H1 (cell line): ENCODE measurements around the gene PHETA1. TPM values are rescaled to one million over a fixed set of nuclear protein-coding genes. Genes with fewer than 3 reads are reported as not detected.

Source experiments
- CTCF ChIA-PET: fragments of 300-600 bp; sonication (Branson Sonifier 250); formaldehyde crosslinking; loops from one replicate; lab custom pipeline; 2021; ENCODE audit not compliant: partially characterized antibody; lab: Charles Lee
- POLR2A ChIA-PET: fragments of 300-600 bp; sonication (Branson Sonifier 250); formaldehyde crosslinking; loops from one replicate; lab custom pipeline; 2021; ENCODE audit warnings: inconsistent platforms; ENCODE audit not compliant: partially characterized antibody; lab: Charles Lee
- DNase-seq, 2 experiments: peaks; one replicate each; pipeline versions ENCODE4 v3.0.0 to v3.0.0-alpha.2; 2010 to 2022; ENCODE audit warnings: low spot score in 2 of 2, low read depth in 1 of 2, mixed read lengths in 1 of 2
- FAIRE-seq: peaks from 2 replicates; lab custom pipeline; 2011; peaks lifted over from hg19 to GRCh38; lab: Jason Lieb, UNC
- H2AFZ ChIP-seq: 2 replicates; pipeline ENCODE4 v1.8.1; 2012; ENCODE audit warnings: low read length, inconsistent platforms
- H2AK5ac ChIP-seq: 2 replicates; pipeline ENCODE4 v1.6.1; 2013; ENCODE audit warnings: low read depth, low read length
- H2BK120ac ChIP-seq: replicated peaks from 2 replicates; pipeline ENCODE3; 2013; ENCODE audit warnings: low read depth, low read length, inconsistent platforms
- H2BK12ac ChIP-seq: 2 replicates; pipeline ENCODE4 v1.6.1; 2013; ENCODE audit warnings: low read depth, low read length
- H2BK15ac ChIP-seq: 2 replicates; pipeline ENCODE4 v1.6.1; 2013; ENCODE audit warnings: low read length
- H2BK20ac ChIP-seq: 2 replicates; pipeline ENCODE4 v1.6.1; 2013; ENCODE audit warnings: low read length
- H2BK5ac ChIP-seq: 2 replicates; pipeline ENCODE4 v1.6.1; 2013; ENCODE audit warnings: low read depth, low read length
- H3K14ac ChIP-seq: 2 replicates; pipeline ENCODE4 v1.6.1; 2013; ENCODE audit warnings: inconsistent platforms; ENCODE audit not compliant: insufficient read length
- H3K18ac ChIP-seq: 2 replicates; pipeline ENCODE4 v1.6.1; 2013; ENCODE audit warnings: low read length; ENCODE audit errors: extremely low read depth
- H3K23ac ChIP-seq: 2 replicates; pipeline ENCODE4 v1.6.1; 2013; ENCODE audit warnings: inconsistent platforms; ENCODE audit not compliant: insufficient read length
- H3K23me2 ChIP-seq: 2 replicates; pipeline ENCODE4 v1.6.1; 2013; ENCODE audit warnings: low read depth, low read length
- H3K27ac ChIP-seq: 2 replicates; pipeline ENCODE4 v1.6.1; 2011; ENCODE audit warnings: low read depth, low read length, inconsistent platforms
- H3K27me3 ChIP-seq, 4 experiments: replicated peaks in 1 of 4; 1 replicate in 1 of 4; 2 replicates in 3 of 4; pipeline versions ENCODE4 v1.6.1 to v1.8.1; 2011 to 2013; ENCODE audit warnings: low read length in 3 of 4, mild to moderate bottlenecking in 3 of 4, inconsistent platforms in 2 of 4, mixed read lengths in 2 of 4, moderate library complexity in 1 of 4; ENCODE audit not compliant: control insufficient read depth in 3 of 4, insufficient read depth in 3 of 4; ENCODE audit errors: extremely low read depth in 1 of 4
- H3K36me3 ChIP-seq, 4 experiments: 2 replicates each; pipeline versions ENCODE4 v1.6.1 to v1.8.1; 2011 to 2013; ENCODE audit warnings: mild to moderate bottlenecking in 4 of 4, low read length in 3 of 4, moderate library complexity in 2 of 4, control low read depth in 1 of 4, inconsistent platforms in 1 of 4; ENCODE audit not compliant: insufficient read depth in 4 of 4, control insufficient read depth in 2 of 4
- H3K4ac ChIP-seq: replicated peaks from 2 replicates; pipeline ENCODE3; 2013; ENCODE audit warnings: low read length, low read depth, mixed read lengths, inconsistent platforms; ENCODE audit not compliant: insufficient read length
- H3K4me1 ChIP-seq, 4 experiments: replicated peaks in 1 of 4; 1 replicate in 1 of 4; 2 replicates in 3 of 4; pipeline versions ENCODE4 v1.6.1 to v1.8.1; 2011 to 2013; ENCODE audit warnings: low read length in 3 of 4, inconsistent platforms in 2 of 4, mixed read lengths in 1 of 4; ENCODE audit not compliant: insufficient read depth in 4 of 4, control insufficient read depth in 3 of 4
- H3K4me2 ChIP-seq, 2 experiments: 2 replicates each; pipeline versions ENCODE4 v1.6.1 to v1.8.1; 2011 to 2013; ENCODE audit warnings: low read depth in 2 of 2, low read length in 2 of 2, control low read depth in 1 of 2, inconsistent platforms in 1 of 2, mild to moderate bottlenecking in 1 of 2; ENCODE audit not compliant: insufficient read depth in 1 of 2
- H3K4me3 ChIP-seq, 4 experiments: fragments of 200-600, 300-600 bp in 1 of 4; sonication (generic), shearing (Covaris generic), sonication (Bioruptor Twin) in 1 of 4; 2 replicates each; pipeline versions ENCODE4 v1.5.1 to v1.8.1; 2011 to 2016; ENCODE audit warnings: low read length in 4 of 4, low read depth in 3 of 4, control low read depth in 2 of 4, inconsistent platforms in 2 of 4, mild to moderate bottlenecking in 2 of 4, mixed read lengths in 1 of 4, moderate library complexity in 1 of 4; ENCODE audit not compliant: insufficient read depth in 2 of 4; ENCODE audit errors: extremely low read depth in 1 of 4
- H3K56ac ChIP-seq: replicated peaks from 2 replicates; pipeline ENCODE3; 2013; ENCODE audit warnings: low read depth, mild to moderate bottlenecking, mixed read lengths, low read length, inconsistent platforms; ENCODE audit not compliant: insufficient read length
- H3K79me1 ChIP-seq: 2 replicates; pipeline ENCODE4 v1.6.1; 2013; ENCODE audit warnings: low read depth, low read length, control low read depth
- H3K79me2 ChIP-seq, 2 experiments: 2 replicates each; pipeline versions ENCODE4 v1.6.1 to v1.8.1; 2012 to 2013; ENCODE audit warnings: low read length in 2 of 2, mild to moderate bottlenecking in 2 of 2, inconsistent platforms in 1 of 2; ENCODE audit not compliant: insufficient read depth in 2 of 2, control insufficient read depth in 1 of 2
- H3K9ac ChIP-seq, 4 experiments: replicated peaks in 1 of 4; 1 replicate in 1 of 4; 2 replicates in 3 of 4; pipeline versions ENCODE4 v1.6.1 to v1.8.1; 2011 to 2013; ENCODE audit warnings: low read depth in 3 of 4, low read length in 3 of 4, control low read depth in 2 of 4, mild to moderate bottlenecking in 2 of 4, moderate library complexity in 2 of 4, inconsistent platforms in 1 of 4; ENCODE audit errors: extremely low read depth in 1 of 4
- H3K9me3 ChIP-seq, 2 experiments: 2 replicates each; pipeline versions ENCODE4 v1.6.1 to v1.8.1; 2012 to 2013; ENCODE audit warnings: mild to moderate bottlenecking in 2 of 2, moderate library complexity in 2 of 2, control low read depth in 1 of 2, inconsistent platforms in 1 of 2, low read depth in 1 of 2, low read length in 1 of 2, mixed read lengths in 1 of 2; ENCODE audit not compliant: insufficient read depth in 2 of 2
- H4K20me1 ChIP-seq, 2 experiments: replicated peaks in 1 of 2; 2 replicates each; pipeline versions ENCODE3 to v1.8.1; 2011 to 2013; ENCODE audit warnings: inconsistent platforms in 2 of 2, low read length in 2 of 2, mild to moderate bottlenecking in 1 of 2; ENCODE audit not compliant: insufficient read depth in 2 of 2, control insufficient read depth in 1 of 2
- H4K5ac ChIP-seq: 2 replicates; pipeline ENCODE4 v1.6.1; 2013; ENCODE audit warnings: low read length, low read depth, mixed read lengths, inconsistent platforms; ENCODE audit not compliant: insufficient read length
- H4K8ac ChIP-seq: 2 replicates; pipeline ENCODE4 v1.8.0; 2013; ENCODE audit warnings: mild to moderate bottlenecking, moderate library complexity, low read length, inconsistent platforms; ENCODE audit not compliant: insufficient read depth; ENCODE audit errors: extremely low read depth
- H4K91ac ChIP-seq: replicated peaks from 2 replicates; pipeline ENCODE3; 2013; ENCODE audit warnings: low read length, mixed read lengths, inconsistent platforms; ENCODE audit not compliant: insufficient read length
- BCL11A ChIP-seq, 2 experiments: IDR thresholded peaks; one replicate each; pipeline ENCODE4 v1.6.1; 2011; ENCODE audit warnings: low read depth in 2 of 2, low read length in 2 of 2, mild to moderate bottlenecking in 2 of 2
- CEBPB ChIP-seq: IDR thresholded peaks from 2 replicates; pipeline ENCODE4 v1.6.1; 2012; ENCODE audit warnings: low read depth, low read length
- CREB1 ChIP-seq: IDR thresholded peaks from 2 replicates; pipeline ENCODE4 v1.6.1; 2012; ENCODE audit warnings: inconsistent platforms
- CTCF ChIP-seq, 3 experiments: IDR thresholded peaks; 1 replicate in 2 of 3; 2 replicates in 1 of 3; pipeline versions ENCODE4 v1.5.1 to v1.6.1; 2011; ENCODE audit warnings: low read length in 3 of 3, mild to moderate bottlenecking in 3 of 3, inconsistent platforms in 2 of 3, low read depth in 1 of 3, moderate library complexity in 1 of 3; ENCODE audit not compliant: insufficient read depth in 1 of 3; ENCODE audit errors: control extremely low read depth in 1 of 3
- GABPA ChIP-seq: IDR thresholded peaks from 2 replicates; pipeline ENCODE4 v1.6.1; 2011; ENCODE audit warnings: mild to moderate bottlenecking, low read length, moderate library complexity, borderline replicate concordance; ENCODE audit not compliant: insufficient read depth
- JUN ChIP-seq: IDR thresholded peaks from 2 replicates; pipeline ENCODE4 v1.6.1; 2011; ENCODE audit warnings: low read depth, mild to moderate bottlenecking, improper control_type of control experiment, low read length
- RAD21 ChIP-seq, 2 experiments: IDR thresholded peaks in 1 of 2; conservative IDR thresholded peaks in 1 of 2; 2 replicates each; pipeline ENCODE4 v1.6.1; 2011; ENCODE audit warnings: low read depth in 2 of 2, low read length in 2 of 2, improper control_type of control experiment in 1 of 2, inconsistent platforms in 1 of 2, mild to moderate bottlenecking in 1 of 2, moderate library complexity in 1 of 2
- TAF1 ChIP-seq: IDR thresholded peaks from 2 replicates; pipeline ENCODE4 v1.6.1; 2011; ENCODE audit warnings: mild to moderate bottlenecking, low read depth, low read length
- TAF7 ChIP-seq: optimal IDR thresholded peaks from 2 replicates; pipeline ENCODE3; 2011; ENCODE audit warnings: low read depth, mild to moderate bottlenecking, inconsistent platforms, low read length, moderate library complexity, borderline replicate concordance
- YY1 ChIP-seq: IDR thresholded peaks from 2 replicates; pipeline ENCODE4 v1.6.1; 2011; ENCODE audit warnings: low read depth, mild to moderate bottlenecking, low read length
- WGBS, 2 experiments: shearing (Covaris generic) in 1 of 2; methylation state at CpG; one replicate each; pipeline versions ENCODE4 v1.1.6 to v1.1.7; 2013 to 2015; ENCODE audit warnings: low lambda C conversion rate in 2 of 2, mixed read lengths in 2 of 2, inconsistent platforms in 1 of 2, low coverage in 1 of 2, missing lambda C conversion rate in 1 of 2; ENCODE audit not compliant: insufficient replicate concordance in 2 of 2, insufficient coverage in 1 of 2, insufficient read length in 1 of 2; ENCODE audit errors: extremely low coverage in 1 of 2, missing lambda C conversion rate in 1 of 2; 5-methylcytosine and 5-hydroxymethylcytosine counted together
- polyA plus RNA-seq, 7 experiments: library from polyadenylated mRNA; depleted of rRNA in 3 of 7; stranded (reverse) in 5 of 7; unstranded in 2 of 7; fragments of >200 nt in 5 of 7; fragments of 200-250 nt in 2 of 7; gene quantifications; 1 replicate in 5 of 7; 2 replicates in 1 of 7; 4 replicates in 1 of 7; pipeline versions ENCODE4 v1.2.1 to v1.2.3, GENCODE V29; 2011 to 2013; ENCODE audit warnings: missing spikeins in 2 of 7, mixed read lengths in 2 of 7
- total RNA-seq: library from RNA; stranded (reverse); fragmentation: NEBNext Ultra II Directional; extraction: Animal tissue kit (Norgen Biotek cat#: 25700); gene quantifications from 2 replicates; pipeline ENCODE4 v1.2.1, GENCODE V29; 2021

Gene PHETA1
- total and polyA plus RNA-seq, 2 of the 8 experiments (the other 6 are each of a cell fraction or from before 2014, with no cell fraction given) = 5.2 to 12.3 TPM

- H2AFZ ChIP-seq = no peak overlapping the region
- H2BK12ac ChIP-seq = no peak overlapping the region
- H2BK5ac ChIP-seq = no peak overlapping the region
- H3K9me3 ChIP-seq = no peaks in the 10 kb centered on the region
- H3K4ac ChIP-seq = no peak overlapping the region
- no peak overlapping the region for H3K9ac ChIP-seq
- H3K4me3 ChIP-seq = no peak overlapping the region
- H3K4me1 ChIP-seq = no peaks in the 10 kb centered on the region
- H3K56ac ChIP-seq = no peak overlapping the region
- no peaks in the 10 kb centered on the region for H3K23me2 ChIP-seq
- no peaks in the 10 kb centered on the region for H3K79me2 ChIP-seq
- peak; percentile 73 to 95 for DNase-seq
- H2BK120ac ChIP-seq = no peak overlapping the region
- peak; percentile 97 for FAIRE-seq
- no peak overlapping the region for H3K4me2 ChIP-seq
- CTCF ChIA-PET = interaction anchor here (0.6 to 10.8 kb wide), 7 partner anchors 10 to 418 kb away, joined by 3 to 115 read pairs (median 3); no protein-coding TSS in a partner anchor
- no peak overlapping the region for H4K5ac ChIP-seq
- no peak overlapping the region for H3K27ac ChIP-seq
- H3K14ac ChIP-seq = no peak overlapping the region
- no peak overlapping the region for H3K18ac ChIP-seq
- no peak overlapping the region for H2AK5ac ChIP-seq
- TF ChIP-seq GABPA (0 out of 2 replicates have a peak, but pooled peaks have one; percentile 43), TAF7 (no peak), CEBPB (peak; percentile 98), TAF1 (0 out of 2 replicates have a peak, but pooled peaks have one; percentile 30), JUN (no peak), CREB1 (peak; percentile 7; the same call in 1 of the 2 replicates), YY1 (peak; percentile 69), RAD21 (IDR thresholded peaks at IDR 0.05 in 1 of 2, conservative IDR thresholded peaks at IDR 0.05 in 1 of 2; ENCODE audit: low read depth in 2 of 2, low read length in 2 of 2) (peak; percentile 89 to 92), CTCF (IDR thresholded peaks at IDR 0.05; ENCODE audit: control extremely low read depth in 1 of 3, insufficient read depth in 1 of 3, low read depth in 1 of 3, low read length in 3 of 3) (peak; percentile 90 to 97 (median 97)), BCL11A (IDR thresholded peaks at IDR 0.05; ENCODE audit: low read depth in 2 of 2, low read length in 2 of 2) (no peak)
- no peak overlapping the region for H2BK15ac ChIP-seq
- no peaks in the 10 kb centered on the region for H3K27me3 ChIP-seq
- no peak overlapping the region for H4K91ac ChIP-seq
- POLR2A ChIA-PET = interaction anchor here (0.6 kb wide), 1 partner anchor 499 kb away, joined by 3 read pairs; no protein-coding TSS in a partner anchor
- no peak overlapping the region for H4K8ac ChIP-seq
- no peaks in the 10 kb centered on the region for H3K36me3 ChIP-seq
- H4K20me1 ChIP-seq = no peaks in the 10 kb centered on the region
- no peaks in the 10 kb centered on the region for H3K79me1 ChIP-seq
- H3K23ac ChIP-seq = no peak overlapping the region
- 26% methylated on average over 8 of the region's 8 CpGs; no CpG with 5 or more reads in 1 of the 2 experiments for WGBS, 2 experiments
- no peak overlapping the region for H2BK20ac ChIP-seq
These were observed 55.0 kb downstream of the PHETA1 start for GRCh38 chr12:111313833-111314259.
